GM21381 (cell line): ENCODE results near the gene PRKAR1B.

Source experiments
- ATAC-seq: cut with Tn5 transposase; IDR thresholded peaks from one replicate; pipeline ENCODE4 v1.9.1; 2021; ENCODE audit warnings: mild to moderate bottlenecking, moderate library complexity; ENCODE audit not compliant: unreplicated experiment

PRKAR1B gene

DNA sequence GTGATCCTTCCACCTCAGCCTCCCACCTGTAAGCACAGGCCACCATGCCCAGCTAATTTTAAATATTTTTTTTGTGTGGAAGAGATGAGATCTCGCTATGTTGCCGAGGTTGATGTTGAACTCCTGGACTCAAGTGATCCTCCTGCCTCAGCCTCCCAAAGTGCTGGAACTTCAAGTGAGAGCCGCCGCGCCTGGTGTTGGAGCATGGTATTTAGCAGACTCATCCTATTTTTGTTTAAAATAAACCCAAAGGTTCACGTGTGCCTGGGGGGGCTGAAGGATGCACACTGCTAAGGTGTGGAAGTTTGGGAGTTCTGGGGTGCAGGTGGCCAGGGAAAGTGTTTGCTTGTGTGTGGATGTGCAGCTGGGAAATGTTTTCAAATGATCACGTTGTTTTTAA lies 225.6 kb downstream of the PRKAR1B start:
- ATAC-seq = no peak

DNA sequence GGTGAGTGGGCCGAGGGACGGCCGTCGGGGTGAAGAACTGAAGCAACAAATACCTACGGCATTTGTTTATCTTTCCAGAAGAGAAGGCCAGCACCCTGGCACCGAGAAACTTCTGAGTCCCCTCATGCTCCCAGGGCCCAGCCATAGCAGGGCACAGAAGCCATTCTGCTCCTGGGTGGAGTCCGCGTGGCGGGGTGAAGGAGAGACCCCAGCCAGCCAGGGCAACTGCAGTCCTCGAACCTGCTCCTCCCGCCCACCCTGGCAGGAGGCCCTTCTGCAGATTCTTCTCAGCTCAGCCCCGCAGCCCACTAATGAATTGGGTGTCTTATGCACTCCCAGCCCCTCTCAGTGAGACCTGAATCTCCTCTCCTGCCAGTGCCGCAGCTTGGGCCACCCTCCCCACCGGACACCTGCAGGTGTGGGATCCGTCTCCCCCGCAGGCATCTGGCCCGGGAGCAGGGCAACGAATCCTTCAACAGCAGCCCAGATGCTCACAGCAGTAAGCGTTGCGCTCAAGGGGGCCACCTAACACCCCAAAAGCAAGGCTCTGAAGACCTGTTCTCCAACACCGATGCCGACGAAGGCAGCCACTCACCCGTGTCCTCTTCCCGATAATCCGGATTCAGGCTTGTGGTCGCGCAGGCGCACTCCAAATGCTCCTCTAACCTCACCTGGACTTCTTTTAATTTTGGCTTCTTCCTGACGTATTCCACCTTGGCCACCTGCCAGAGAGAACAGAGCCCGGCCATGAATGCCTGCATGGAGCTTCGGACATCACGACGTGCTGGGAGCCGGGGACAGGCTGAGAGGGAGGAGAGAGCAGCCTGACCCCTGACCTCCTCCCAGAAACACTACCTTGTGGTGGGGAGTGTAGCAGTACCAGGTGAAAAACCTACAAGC lies 226.3 kb downstream of the PRKAR1B start:
- no peak for ATAC-seq

DNA sequence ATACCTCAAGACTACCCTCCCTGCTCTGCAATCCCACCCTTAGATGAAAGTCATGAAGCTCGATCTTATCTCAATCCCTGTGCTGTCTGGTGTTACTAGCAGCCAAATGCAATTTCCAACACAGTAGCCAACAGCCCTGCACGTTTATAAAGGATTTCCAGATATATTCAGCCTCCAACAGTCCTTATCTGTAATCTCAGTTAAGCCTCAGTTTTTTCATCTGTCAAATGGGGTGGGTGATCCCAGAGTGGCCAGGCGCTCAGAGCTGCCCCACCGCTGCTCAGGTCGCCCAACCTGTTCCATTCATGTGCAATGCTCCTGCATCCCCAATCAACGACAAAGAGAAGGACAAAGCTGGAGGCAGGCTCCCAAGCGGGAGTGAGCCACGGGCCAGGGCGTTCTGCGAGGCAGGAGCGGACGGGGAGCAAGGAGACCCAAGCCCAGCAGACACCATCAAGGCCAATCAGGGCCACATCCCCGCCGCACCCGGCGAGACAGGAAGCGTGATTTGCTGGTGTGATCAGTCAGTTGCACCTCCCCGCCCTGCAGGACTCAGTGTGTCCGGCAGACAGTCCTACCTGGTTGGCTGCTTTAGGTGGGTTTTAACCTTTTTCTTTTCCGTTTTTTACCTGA lies 227.1 kb downstream of the PRKAR1B start:
- no peak for ATAC-seq
